Stomach (tissue), 9 donors: ENCODE measurements around the gene CRTC3. TPM values are rescaled to one million over a fixed set of nuclear protein-coding genes. Genes with fewer than 3 reads are reported as not detected.

Source experiments
- DNase-seq, 2 donors: peaks; one replicate each; pipeline versions ENCODE4 v3.0.0 to v3.0.0-alpha.2; 2013 to 2019
- H3K27ac ChIP-seq, 5 donors: fragments of 200-600 bp in 4 of 5; sonication (generic) in 4 of 5; one replicate each; pipeline ENCODE4 v1.5.1; 2013 to 2019; ENCODE audit warnings: mild to moderate bottlenecking in 1 of 5, moderate library complexity in 1 of 5
- H3K27me3 ChIP-seq, 3 donors: fragments of 200-600 bp; sonication (generic); one replicate each; pipeline ENCODE4 v1.5.1; 2017 to 2019; ENCODE audit warnings: mixed run types in 1 of 3
- H3K36me3 ChIP-seq, 4 donors: fragments of 200-600 bp; sonication (generic); 1 replicate in 3 of 4; 2 replicates in 1 of 4; pipeline ENCODE4 v1.5.1; 2016 to 2019
- H3K4me1 ChIP-seq, 4 donors: fragments of 200-600 bp; sonication (generic); one replicate each; pipeline ENCODE4 v1.5.1; 2016 to 2019
- H3K4me3 ChIP-seq, 4 donors: fragments of 200-600 bp; sonication (generic) in 3 of 4; one replicate each; pipeline ENCODE4 v1.5.1; 2016 to 2019; ENCODE audit warnings: mild to moderate bottlenecking in 1 of 4
- H3K9me3 ChIP-seq, 4 donors: fragments of 200-600 bp; sonication (generic); one replicate each; pipeline ENCODE4 v1.5.1; 2016 to 2019
- CTCF ChIP-seq, 7 experiments: fragments of 450-650 bp in 4 of 7; fragments of 200-600 bp in 3 of 7; sonication (generic) in 3 of 7; IDR thresholded peaks; one replicate each; pipeline ENCODE4 v1.5.1; 2016 to 2019; ENCODE audit warnings: antibody characterized with exemption in 7 of 7, control low read depth in 2 of 7, mild to moderate bottlenecking in 1 of 7
- EP300 ChIP-seq: sonication (generic); formaldehyde crosslinking; IDR thresholded peaks from one replicate; pipeline ENCODE4 v1.6.1; 2017; ENCODE audit warnings: antibody characterized with exemption
- POLR2A ChIP-seq, 4 donors: fragments of 450-650 bp; IDR thresholded peaks; one replicate each; pipeline ENCODE4 v1.6.1; 2016; ENCODE audit warnings: antibody characterized with exemption in 4 of 4, control low read depth in 2 of 4, mild to moderate bottlenecking in 1 of 4, moderate library complexity in 1 of 4
- POLR2AphosphoS5 ChIP-seq, 3 donors: sonication (generic); formaldehyde crosslinking; IDR thresholded peaks; one replicate each; pipeline ENCODE4 v1.6.1; 2016; ENCODE audit warnings: antibody characterized with exemption in 3 of 3
- WGBS, 5 donors: extraction: QIAGEN DNeasy Blood & Tissue Kit in 3 of 5; methylation state at CpG; one replicate each; pipeline versions ENCODE4 v1.1.5 to v1.1.7; 2013 to 2018; 5-methylcytosine and 5-hydroxymethylcytosine counted together
- intact Hi-C: fragments of 100-400 bp; cut with DNase I; formaldehyde crosslinking; loops from one replicate; pipeline ENCODE4 v1.15.1; 2023; ENCODE audit warnings: low total_unique reads
- polyA plus RNA-seq, 3 donors: library from polyadenylated mRNA; stranded (reverse); fragments of 200-250 nt; gene quantifications; one replicate each; pipeline ENCODE4 v1.2.3, GENCODE V29; 2013
- total RNA-seq, 5 donors: library from RNA; depleted of rRNA; stranded (reverse); fragments of >200 nt; gene quantifications; one replicate each; pipeline versions ENCODE4 v1.1.0 to v1.2.3, GENCODE V29; 2014 to 2016
- donor health status: healthy with polysubstance abuse.
- donor health status: Bipolar disorder and iron deficiency.
- donor health status: healthy.

Gene CRTC3
- total and polyA plus RNA-seq, 8 donors, result 8.2 to 47.7 (median 14.5) TPM

GRCh38 chr15:90606641-90607040 lies 76.9 kb downstream of the CRTC3 start:
- TF ChIP-seq POLR2A (IDR thresholded peaks at IDR 0.05), result no peak
- TF ChIP-seq EP300, result no peak
- no peak for TF ChIP-seq CTCF (IDR thresholded peaks at IDR 0.05)
- no peak for TF ChIP-seq POLR2AphosphoS5 (IDR thresholded peaks at IDR 0.05)
- Histone ChIP-seq H3K27me3 (no peaks in the 10 kb centered on the region), H3K9me3 (no peaks in the 10 kb centered on the region), H3K4me1 (peaks cover 8 to 39% (median 23%) of the 10 kb centered on the region in 4 donors), H3K36me3 (peaks cover 0 to 53% (median 38%) of the 10 kb centered on the region in 4 donors), H3K4me3 (no peak overlapping the region), H3K27ac (no peak overlapping the region)
- intact Hi-C loops, result no loop called here
- WGBS, 5 donors, result 88 to 97% (median 95%) methylated on average over 7 of the region's 7 CpGs
- DNase-seq, result no peak

- no peaks in the 10 kb centered on the region for H3K27me3 ChIP-seq
- H3K4me3 ChIP-seq, result no peak overlapping the region
- peak overlapping the region in 4 of 5 donors; percentile 46 to 70 (median 63) for H3K27ac ChIP-seq
- H3K36me3 ChIP-seq, result peaks cover 0 to 56% (median 41%) of the 10 kb centered on the region in 4 donors
- TF ChIP-seq EP300, result no peak
- no peak for TF ChIP-seq POLR2A (IDR thresholded peaks at IDR 0.05)
- TF ChIP-seq POLR2AphosphoS5 (IDR thresholded peaks at IDR 0.05), result no peak
- no peak for TF ChIP-seq CTCF (IDR thresholded peaks at IDR 0.05)
- peak in 1 of 2 donors; percentile 42 for DNase-seq
- peaks cover 8 to 39% (median 23%) of the 10 kb centered on the region in 4 donors for H3K4me1 ChIP-seq
- WGBS, 5 donors, result 75 to 91% (median 85%) methylated on average over 9 of the region's 9 CpGs
- no peaks in the 10 kb centered on the region for H3K9me3 ChIP-seq
- intact Hi-C loops, result no loop called here
These were observed 77.6 kb downstream of the CRTC3 start for GRCh38 chr15:90607361-90607760.

- peak in 1 of 2 donors; percentile 70 for DNase-seq
- peak overlapping the region; percentile 7 to 70 (median 62) for H3K27ac ChIP-seq
- no peak overlapping the region for H3K4me3 ChIP-seq
- peaks cover 0 to 63% (median 46%) of the 10 kb centered on the region in 4 donors for H3K36me3 ChIP-seq
- WGBS, 5 donors, result 15 to 42% (median 26%) methylated on average over 5 of the region's 5 CpGs
- no peaks in the 10 kb centered on the region for H3K9me3 ChIP-seq
- intact Hi-C loops, result no loop called here
- peaks cover 8 to 39% (median 23%) of the 10 kb centered on the region in 4 donors for H3K4me1 ChIP-seq
- H3K27me3 ChIP-seq, result no peaks in the 10 kb centered on the region
- TF ChIP-seq POLR2AphosphoS5 (IDR thresholded peaks at IDR 0.05) (no peak), CTCF (IDR thresholded peaks at IDR 0.05) (no peak), EP300 (no peak), POLR2A (IDR thresholded peaks at IDR 0.05) (no peak)
These were observed 79.8 kb downstream of the CRTC3 start for GRCh38 chr15:90609242-90610180.

- intact Hi-C loops, result no loop called here
- H3K36me3 ChIP-seq, result peaks cover 0 to 67% (median 51%) of the 10 kb centered on the region in 4 donors
- H3K4me3 ChIP-seq, result no peak overlapping the region
- no peaks in the 10 kb centered on the region for H3K27me3 ChIP-seq
- H3K4me1 ChIP-seq, result peaks cover 8 to 39% (median 23%) of the 10 kb centered on the region in 4 donors
- WGBS, 5 donors, result 52 to 80% (median 78%) methylated on average over 2 of the region's 2 CpGs
- peak in 1 of 2 donors; percentile 55 for DNase-seq
- H3K27ac ChIP-seq, result peak overlapping the region in 4 of 5 donors; percentile 39 to 70 (median 63)
- H3K9me3 ChIP-seq, result no peaks in the 10 kb centered on the region
- no peak for TF ChIP-seq EP300
- TF ChIP-seq POLR2AphosphoS5 (IDR thresholded peaks at IDR 0.05), result peak in 1 of 3 donors; percentile 49
These were observed 80.5 kb downstream of the CRTC3 start for GRCh38 chr15:90610190-90610589.
